Sigmoid colon (tissue), 4 donors: ENCODE measurements around the gene UNKL.

Source experiments
- POLR2AphosphoS5 ChIP-seq, 4 donors: sonication (generic); formaldehyde crosslinking; IDR thresholded peaks; one replicate each; pipeline ENCODE4 v1.6.1; 2017; ENCODE audit warnings: antibody characterized with exemption in 4 of 4
- TF ChIP-seq, protein P1 (sequence below), 4 experiments: fragments of 450-650 bp in 3 of 4; fragments of 200-600 bp in 1 of 4; IDR thresholded peaks; one replicate each; pipeline ENCODE4 v1.5.1; 2016 to 2019; ENCODE audit warnings: antibody characterized with exemption in 4 of 4, mild to moderate bottlenecking in 3 of 4, moderate library complexity in 2 of 4

DNA sequence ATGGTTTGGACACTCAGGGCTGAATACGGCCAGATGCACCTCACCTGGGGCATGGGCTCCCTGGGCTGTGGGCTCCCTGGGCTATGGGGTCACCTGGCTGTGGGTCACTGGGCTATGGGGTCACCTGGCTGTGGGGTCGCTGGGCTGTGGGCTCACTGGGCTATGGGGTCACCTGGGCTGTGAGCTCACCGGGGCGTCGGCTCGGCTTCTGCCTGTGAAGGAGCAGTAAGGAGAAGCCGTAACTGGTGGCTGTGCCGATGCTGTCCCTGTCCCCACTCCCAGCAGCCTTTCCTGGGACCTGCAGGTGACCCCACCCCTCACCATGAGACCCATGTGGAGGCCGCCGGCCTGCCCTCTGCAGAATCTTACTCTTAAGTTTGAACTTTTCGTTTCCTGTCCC lies 14.5 kb upstream of the UNKL start:
- TF ChIP-seq, protein P1, sequence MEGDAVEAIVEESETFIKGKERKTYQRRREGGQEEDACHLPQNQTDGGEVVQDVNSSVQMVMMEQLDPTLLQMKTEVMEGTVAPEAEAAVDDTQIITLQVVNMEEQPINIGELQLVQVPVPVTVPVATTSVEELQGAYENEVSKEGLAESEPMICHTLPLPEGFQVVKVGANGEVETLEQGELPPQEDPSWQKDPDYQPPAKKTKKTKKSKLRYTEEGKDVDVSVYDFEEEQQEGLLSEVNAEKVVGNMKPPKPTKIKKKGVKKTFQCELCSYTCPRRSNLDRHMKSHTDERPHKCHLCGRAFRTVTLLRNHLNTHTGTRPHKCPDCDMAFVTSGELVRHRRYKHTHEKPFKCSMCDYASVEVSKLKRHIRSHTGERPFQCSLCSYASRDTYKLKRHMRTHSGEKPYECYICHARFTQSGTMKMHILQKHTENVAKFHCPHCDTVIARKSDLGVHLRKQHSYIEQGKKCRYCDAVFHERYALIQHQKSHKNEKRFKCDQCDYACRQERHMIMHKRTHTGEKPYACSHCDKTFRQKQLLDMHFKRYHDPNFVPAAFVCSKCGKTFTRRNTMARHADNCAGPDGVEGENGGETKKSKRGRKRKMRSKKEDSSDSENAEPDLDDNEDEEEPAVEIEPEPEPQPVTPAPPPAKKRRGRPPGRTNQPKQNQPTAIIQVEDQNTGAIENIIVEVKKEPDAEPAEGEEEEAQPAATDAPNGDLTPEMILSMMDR (IDR thresholded peaks at IDR 0.05) = no peak
- TF ChIP-seq POLR2AphosphoS5 (IDR thresholded peaks at IDR 0.05) = no peak
